Duodenal mucosa (tissue), 2 donors: ENCODE results near the gene MICAL3.

Source experiments
- H3K27ac ChIP-seq: one replicate; pipeline ENCODE4 v1.7.0; 2013; ENCODE audit warnings: low read depth, low read length
- H3K27me3 ChIP-seq, 2 donors: one replicate each; pipeline ENCODE4 v1.7.0; 2013; ENCODE audit warnings: low read length in 2 of 2, control low read depth in 1 of 2; ENCODE audit not compliant: insufficient read depth in 2 of 2, control insufficient read depth in 1 of 2
- H3K36me3 ChIP-seq, 2 donors: one replicate each; pipeline ENCODE4 v1.7.0; 2013; ENCODE audit warnings: low read length in 2 of 2, control low read depth in 1 of 2; ENCODE audit not compliant: insufficient read depth in 2 of 2, control insufficient read depth in 1 of 2
- H3K4me1 ChIP-seq, 2 donors: one replicate each; pipeline ENCODE4 v1.7.0; 2013; ENCODE audit warnings: low read length in 2 of 2, control low read depth in 1 of 2; ENCODE audit not compliant: insufficient read depth in 2 of 2, control insufficient read depth in 1 of 2
- H3K4me3 ChIP-seq, 2 donors: one replicate each; pipeline ENCODE4 v1.7.0; 2013; ENCODE audit warnings: low read length in 2 of 2, low read depth in 1 of 2
- H3K9ac ChIP-seq, 2 donors: one replicate each; pipeline ENCODE4 v1.7.0; 2013; ENCODE audit warnings: low read length in 2 of 2, low read depth in 1 of 2
- H3K9me3 ChIP-seq, 2 donors: one replicate each; pipeline ENCODE4 v1.7.0; 2013; ENCODE audit warnings: low read length in 2 of 2, control low read depth in 1 of 2; ENCODE audit not compliant: control insufficient read depth in 1 of 2

The MICAL3 gene

GRCh38 chr22:17838180-17838865, 186.0 kb downstream of the MICAL3 start:
- Histone ChIP-seq H3K4me3 (no peak overlapping the region), H3K27ac (no peak overlapping the region), H3K4me1 (peaks cover 12 to 17% of the 10 kb centered on the region in 2 donors), H3K9me3 (no peaks in the 10 kb centered on the region), H3K36me3 (peaks cover 11 to 42% of the 10 kb centered on the region in 2 donors), H3K9ac (no peak overlapping the region), H3K27me3 (no peaks in the 10 kb centered on the region)

GRCh38 chr22:17836992-17837742, 187.2 kb downstream of the MICAL3 start:
- H3K27me3 ChIP-seq, result no peaks in the 10 kb centered on the region
- H3K4me1 ChIP-seq, result peaks cover 21 to 24% of the 10 kb centered on the region in 2 donors
- no peak overlapping the region for H3K27ac ChIP-seq
- no peak overlapping the region for H3K4me3 ChIP-seq
- peaks cover 11 to 42% of the 10 kb centered on the region in 2 donors for H3K36me3 ChIP-seq
- H3K9me3 ChIP-seq, result no peaks in the 10 kb centered on the region
- no peak overlapping the region for H3K9ac ChIP-seq

- Histone ChIP-seq H3K4me3 (no peak overlapping the region), H3K27ac (no peak overlapping the region), H3K9me3 (no peaks in the 10 kb centered on the region), H3K36me3 (peaks cover 5 to 26% of the 10 kb centered on the region in 2 donors), H3K27me3 (no peaks in the 10 kb centered on the region), H3K9ac (no peak overlapping the region), H3K4me1 (peaks cover 32 to 36% of the 10 kb centered on the region in 2 donors)
Measured at GRCh38 chr22:17835256-17835655, 189.1 kb downstream of the MICAL3 start.

- Histone ChIP-seq H3K4me1 (peaks cover 38 to 44% of the 10 kb centered on the region in 2 donors), H3K27ac (no peak overlapping the region), H3K9me3 (no peaks in the 10 kb centered on the region), H3K27me3 (no peaks in the 10 kb centered on the region), H3K36me3 (peaks cover 5 to 23% of the 10 kb centered on the region in 2 donors), H3K4me3 (no peak overlapping the region), H3K9ac (peak overlapping the region in 1 of 2 donors; percentile 58)
Measured at GRCh38 chr22:17833489-17833888, 190.9 kb downstream of the MICAL3 start.

- H3K27me3 ChIP-seq, result no peaks in the 10 kb centered on the region
- no peaks in the 10 kb centered on the region for H3K9me3 ChIP-seq
- peak overlapping the region; percentile 30 to 58 for H3K9ac ChIP-seq
- H3K36me3 ChIP-seq, result peaks cover 12 to 21% of the 10 kb centered on the region in 2 donors
- H3K4me1 ChIP-seq, result peaks cover 38 to 44% of the 10 kb centered on the region in 2 donors
- H3K4me3 ChIP-seq, result peak overlapping the region in 1 of 2 donors; percentile 37
- H3K27ac ChIP-seq, result peak overlapping the region; percentile 46
Measured at GRCh38 chr22:17832665-17833064, 191.7 kb downstream of the MICAL3 start.

GRCh38 chr22:17831501-17832251, 192.7 kb downstream of the MICAL3 start:
- H3K9ac ChIP-seq, result peak overlapping the region; percentile 5 to 58
- peaks cover 15 to 21% of the 10 kb centered on the region in 2 donors for H3K36me3 ChIP-seq
- H3K27ac ChIP-seq, result peak overlapping the region; percentile 46
- H3K4me1 ChIP-seq, result peaks cover 38 to 44% of the 10 kb centered on the region in 2 donors
- H3K4me3 ChIP-seq, result peak overlapping the region in 1 of 2 donors; percentile 37
- H3K9me3 ChIP-seq, result no peaks in the 10 kb centered on the region
- no peaks in the 10 kb centered on the region for H3K27me3 ChIP-seq

GRCh38 chr22:17830043-17830961, 194.1 kb downstream of the MICAL3 start:
- H3K27ac ChIP-seq, result no peak overlapping the region
- H3K9ac ChIP-seq, result peak overlapping the region; percentile 18 to 58
- no peaks in the 10 kb centered on the region for H3K27me3 ChIP-seq
- peaks cover 15 to 27% of the 10 kb centered on the region in 2 donors for H3K36me3 ChIP-seq
- no peaks in the 10 kb centered on the region for H3K9me3 ChIP-seq
- peaks cover 38 to 44% of the 10 kb centered on the region in 2 donors for H3K4me1 ChIP-seq
- no peak overlapping the region for H3K4me3 ChIP-seq

GRCh38 chr22:17829695-17830042, 194.7 kb downstream of the MICAL3 start:
- H3K4me3 ChIP-seq, result no peak overlapping the region
- H3K27ac ChIP-seq, result no peak overlapping the region
- H3K9me3 ChIP-seq, result no peaks in the 10 kb centered on the region
- H3K9ac ChIP-seq, result no peak overlapping the region
- H3K27me3 ChIP-seq, result no peaks in the 10 kb centered on the region
- peaks cover 38 to 44% of the 10 kb centered on the region in 2 donors for H3K4me1 ChIP-seq
- H3K36me3 ChIP-seq, result peaks cover 15 to 30% of the 10 kb centered on the region in 2 donors

GRCh38 chr22:17828502-17829080, 195.8 kb downstream of the MICAL3 start:
- Histone ChIP-seq H3K27ac (no peak overlapping the region), H3K9me3 (no peaks in the 10 kb centered on the region), H3K4me1 (peaks cover 37 to 41% of the 10 kb centered on the region in 2 donors), H3K27me3 (no peaks in the 10 kb centered on the region), H3K4me3 (no peak overlapping the region), H3K36me3 (peaks cover 15 to 30% of the 10 kb centered on the region in 2 donors), H3K9ac (no peak overlapping the region)
